CD4-positive, alpha-beta T cell treated with Interleukin-12 subunit alpha and Interleukin-12 subunit beta, for 1 hour (primary cell): ENCODE measurements around the gene TMEM271.

Source experiments
- DNase-seq: peaks from one replicate; pipeline ENCODE4 v3.0.0-alpha.2; 2020

Gene TMEM271

DNA sequence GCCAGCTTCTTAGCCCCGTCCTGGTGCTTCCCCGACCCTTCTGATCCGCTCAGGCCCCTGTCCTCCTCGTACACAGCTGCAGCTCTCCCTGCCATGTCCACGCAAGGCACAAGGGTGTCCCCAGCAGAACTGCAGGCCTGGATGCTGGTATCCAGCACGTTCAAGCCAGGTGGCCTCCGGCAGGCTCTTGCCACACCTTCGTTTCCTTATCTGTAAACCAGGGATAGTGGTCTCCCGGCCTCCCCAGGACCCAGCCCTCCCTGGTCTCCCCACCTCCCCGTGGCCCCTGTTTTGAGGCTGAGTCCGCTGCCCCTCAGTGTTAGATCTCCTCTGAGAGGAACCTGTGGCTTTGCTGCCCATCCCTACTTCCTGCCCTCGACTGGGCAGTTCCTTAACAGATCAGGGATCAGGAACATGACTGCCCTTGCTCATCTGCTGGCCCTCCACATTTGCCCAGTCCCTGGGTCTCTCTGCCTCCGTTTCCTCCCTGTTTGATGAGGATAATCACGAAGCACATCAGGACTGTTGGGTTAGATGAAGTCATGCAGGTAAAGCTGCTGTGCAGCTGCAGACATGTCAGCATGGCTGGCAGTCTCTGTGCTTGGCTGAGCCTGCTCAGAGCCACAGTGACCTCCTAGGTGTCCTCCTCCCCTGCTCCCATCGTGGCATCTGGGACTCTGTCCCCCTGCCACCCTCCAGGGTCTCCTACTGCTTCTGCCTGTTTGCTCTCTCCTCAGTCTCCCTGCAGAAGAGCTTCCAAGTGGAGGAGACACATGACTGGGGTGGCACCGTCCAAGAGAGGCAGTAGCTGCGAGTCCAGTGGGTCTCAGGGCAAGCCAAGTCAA, 44.2 kb downstream of the TMEM271 start:
- no peak for DNase-seq

DNA sequence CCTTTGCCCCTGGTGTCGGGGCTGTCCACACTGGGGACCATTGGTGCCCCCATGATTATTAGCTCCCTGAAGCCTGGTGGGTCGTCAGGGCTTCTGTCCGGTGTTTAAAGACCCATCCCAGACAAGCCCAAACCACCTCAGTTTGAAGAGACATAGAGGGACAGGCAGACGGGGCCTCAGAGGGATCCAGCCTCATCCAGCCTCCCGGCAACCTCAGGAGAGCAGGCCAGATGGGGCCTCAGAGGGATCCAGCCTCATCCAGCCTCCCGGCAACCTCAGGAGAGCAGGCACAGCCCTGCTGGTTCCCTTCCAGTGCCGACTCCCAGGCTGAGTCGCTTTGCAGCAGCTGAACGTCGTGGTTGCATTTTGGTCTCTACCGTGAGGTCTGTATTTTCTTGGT, 45.0 kb downstream of the TMEM271 start:
- no peak for DNase-seq

- DNase-seq, result no peak
These were observed 45.9 kb downstream of the TMEM271 start for GRCh38 chr4:530017-530781.

- no peak for DNase-seq
These were observed 46.5 kb downstream of the TMEM271 start for GRCh38 chr4:529563-529962.

GRCh38 chr4:528835-529234, 47.3 kb downstream of the TMEM271 start:
- DNase-seq, result no peak

GRCh38 chr4:528296-528695, 47.8 kb downstream of the TMEM271 start:
- DNase-seq, result no peak

- DNase-seq, result no peak
These were observed 49.1 kb downstream of the TMEM271 start for GRCh38 chr4:526971-527460.

DNA sequence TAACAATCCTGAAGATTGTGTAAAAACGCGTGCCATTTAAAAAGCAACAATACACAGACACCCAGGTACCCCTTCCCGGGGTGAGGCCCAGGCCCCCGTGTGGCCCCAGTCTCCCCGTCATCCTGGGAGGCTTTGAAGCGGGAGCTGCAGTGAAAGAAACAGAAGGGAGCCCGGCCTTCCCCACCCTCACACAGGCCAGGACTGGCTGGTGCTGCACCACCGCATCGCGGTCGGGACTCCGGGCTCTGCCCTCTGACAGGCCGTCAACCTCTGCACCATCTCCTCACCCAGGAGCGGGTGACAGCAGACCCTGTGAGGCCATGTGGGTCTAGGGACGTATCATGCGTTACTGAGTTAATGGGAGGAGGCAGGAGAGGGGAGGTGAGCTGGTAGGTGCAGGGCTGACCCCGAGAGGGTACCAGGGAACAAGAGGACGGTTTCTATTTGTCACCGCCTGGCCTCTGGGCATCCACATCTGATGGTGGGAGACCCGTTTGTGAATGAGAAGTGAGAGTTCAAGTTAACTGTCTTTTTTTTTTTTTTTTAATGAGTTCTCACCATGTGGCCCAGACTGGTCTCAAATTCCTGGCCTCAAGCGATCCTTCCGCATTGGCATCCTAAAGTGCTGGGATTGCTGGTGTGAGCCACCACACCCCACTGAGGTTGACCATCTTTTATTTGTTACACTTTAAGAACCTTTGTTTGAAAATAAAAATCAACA, 49.7 kb downstream of the TMEM271 start:
- DNase-seq, result no peak

DNA sequence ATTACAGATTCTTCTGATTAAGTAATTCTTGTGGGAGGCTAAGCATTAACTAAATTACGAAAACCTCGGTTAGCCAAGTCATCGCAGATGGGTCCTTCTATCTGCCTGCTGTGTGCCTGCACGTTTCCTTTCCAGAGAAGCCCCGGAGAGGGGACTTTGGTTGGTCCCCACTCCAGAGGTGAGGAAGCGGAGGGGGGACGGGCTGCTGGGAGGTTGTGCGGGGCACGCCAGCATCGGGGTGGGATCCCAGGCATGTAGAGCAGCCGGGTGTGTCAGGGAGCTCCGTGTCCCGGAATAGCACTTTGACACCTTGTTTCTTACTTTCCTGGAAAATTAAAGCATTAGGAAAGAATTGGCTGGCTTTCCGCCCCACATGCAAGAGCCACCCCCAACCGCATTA, 50.4 kb downstream of the TMEM271 start:
- no peak for DNase-seq

GRCh38 chr4:524196-524595, 51.9 kb downstream of the TMEM271 start:
- no peak for DNase-seq
